GM12891 (cell line): ENCODE data around the gene HDAC4.

ENCODE experiments used
- POLR2A ChIP-seq: IDR thresholded peaks from 2 replicates; pipeline ENCODE4 v1.6.1; 2011; ENCODE audit warnings: low read depth, low read length, control low read depth
- POLR2AphosphoS5 ChIP-seq: IDR thresholded peaks from 2 replicates; pipeline ENCODE4 v1.6.1; 2011; ENCODE audit warnings: low read depth, low read length, control low read depth
- SPI1 ChIP-seq: IDR thresholded peaks from 2 replicates; pipeline ENCODE4 v1.6.1; 2011; ENCODE audit warnings: low read depth, low read length, control low read depth

DNA sequence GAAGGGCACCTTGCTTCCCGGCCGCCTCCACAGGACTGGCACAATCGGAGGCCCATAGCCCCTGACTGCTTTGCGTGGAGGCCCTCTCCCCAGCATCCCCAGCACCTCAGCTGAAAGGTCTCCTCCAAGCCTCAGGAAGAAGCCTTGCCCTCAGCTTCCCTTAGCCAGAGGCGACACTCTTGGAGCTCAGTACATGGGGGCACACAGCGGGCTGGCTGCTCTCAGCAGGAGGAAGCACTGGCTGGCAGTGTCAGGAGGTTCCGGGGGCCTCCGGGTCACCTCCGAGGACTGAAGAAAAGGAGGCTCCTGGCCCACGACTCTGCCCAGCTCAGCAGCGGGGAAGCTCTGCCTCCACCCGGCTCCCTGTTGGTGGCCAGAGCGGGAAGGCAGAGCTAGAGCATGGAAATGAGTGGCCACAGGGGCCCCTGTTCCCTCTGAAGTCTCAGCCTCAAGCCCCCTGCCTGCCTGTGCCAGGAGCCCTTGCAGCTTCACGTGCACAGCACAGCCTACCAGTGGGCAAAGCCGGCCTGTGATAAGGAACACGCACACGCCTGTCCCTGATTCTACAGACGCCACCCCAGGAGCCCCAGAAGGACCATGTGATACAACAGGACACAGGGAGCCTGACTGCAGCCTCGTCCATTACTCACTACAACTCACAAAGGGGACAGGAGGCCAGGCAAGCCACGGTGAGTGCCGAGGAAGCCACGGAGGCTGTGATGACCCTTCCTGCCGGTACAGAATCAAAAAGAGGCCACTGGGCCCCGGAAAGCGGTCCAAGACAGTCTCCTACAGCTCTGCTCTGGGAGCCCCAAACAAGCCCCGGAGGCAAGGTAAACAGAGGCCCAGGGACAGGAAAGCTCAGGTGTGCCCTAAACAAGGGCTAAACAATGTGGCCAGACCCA is 15.5 kb downstream of the HDAC4 start:
- no peak for TF ChIP-seq POLR2AphosphoS5
- TF ChIP-seq POLR2A: no peak
- TF ChIP-seq SPI1: no peak
